GM21360 (cell line): ENCODE data around the gene FTO.

ENCODE experiments used
- ATAC-seq: cut with Tn5 transposase; IDR thresholded peaks from one replicate; pipeline ENCODE4 v1.9.1; 2021; ENCODE audit warnings: mild to moderate bottlenecking, moderate library complexity; ENCODE audit not compliant: unreplicated experiment

The FTO gene

DNA sequence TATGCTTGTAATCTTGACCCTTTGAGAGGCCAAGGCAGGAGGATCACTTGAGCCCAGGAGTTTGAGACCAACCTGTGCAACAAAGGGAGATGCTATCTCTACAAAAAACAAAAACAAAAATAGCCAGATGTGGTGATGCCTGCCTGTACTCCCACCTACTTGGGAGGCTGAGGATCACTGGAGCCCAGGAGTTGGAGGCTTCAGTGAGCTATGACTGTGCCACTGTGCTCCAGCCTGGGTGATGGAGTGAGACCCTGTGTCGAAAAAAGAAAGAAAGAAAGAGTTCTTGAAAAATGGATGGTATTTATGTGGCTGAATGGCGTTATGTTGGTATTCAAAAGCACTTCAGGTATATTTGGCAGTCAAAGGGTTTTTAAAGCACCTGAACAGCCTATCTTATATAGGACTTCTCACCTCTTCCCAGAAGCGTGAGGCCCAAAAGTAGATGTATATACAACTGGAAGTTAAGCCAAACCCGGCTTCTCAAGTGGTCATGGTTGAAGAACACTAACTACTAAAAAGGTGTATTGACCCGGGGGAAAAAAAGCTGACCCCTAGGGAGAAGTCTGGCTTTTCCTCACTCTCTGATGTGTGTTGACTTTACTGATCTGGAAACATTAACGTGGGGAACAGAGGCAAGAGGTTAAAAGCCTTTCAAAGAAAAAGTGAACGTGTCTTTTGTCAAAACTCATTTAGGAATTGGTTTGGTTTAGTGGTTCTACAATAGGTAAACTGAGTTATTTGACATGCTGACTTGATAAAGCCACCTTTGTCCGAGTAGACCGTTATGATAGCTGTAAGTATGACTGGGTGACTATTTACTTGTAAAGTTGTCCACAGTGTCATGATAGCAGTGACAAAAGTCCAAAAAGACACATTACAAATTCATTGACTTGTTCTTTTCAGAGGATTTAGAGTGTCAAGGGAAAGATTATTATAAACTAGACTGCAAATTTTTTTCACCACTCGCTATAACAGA, 399.2 kb downstream of the FTO start:
- no peak for ATAC-seq

DNA sequence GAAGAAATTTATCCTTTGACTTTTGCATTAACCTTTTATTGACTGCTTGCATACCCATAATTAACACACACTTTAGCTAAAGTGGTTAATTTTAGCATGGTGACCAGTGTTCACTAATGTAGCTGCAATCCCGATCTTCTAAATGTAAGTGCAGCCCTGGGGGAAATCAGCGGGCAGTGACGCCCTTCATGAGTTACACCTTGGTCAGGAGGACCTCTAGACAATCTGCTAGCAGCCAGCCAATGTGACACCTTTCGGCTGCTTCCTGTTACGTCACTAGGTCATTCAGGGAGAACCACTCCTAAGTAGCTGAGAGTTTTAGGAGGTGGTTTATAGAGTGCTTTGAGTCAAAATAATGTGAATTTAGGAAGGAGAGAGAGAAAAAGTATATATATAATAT, 402.1 kb downstream of the FTO start:
- no peak for ATAC-seq

DNA sequence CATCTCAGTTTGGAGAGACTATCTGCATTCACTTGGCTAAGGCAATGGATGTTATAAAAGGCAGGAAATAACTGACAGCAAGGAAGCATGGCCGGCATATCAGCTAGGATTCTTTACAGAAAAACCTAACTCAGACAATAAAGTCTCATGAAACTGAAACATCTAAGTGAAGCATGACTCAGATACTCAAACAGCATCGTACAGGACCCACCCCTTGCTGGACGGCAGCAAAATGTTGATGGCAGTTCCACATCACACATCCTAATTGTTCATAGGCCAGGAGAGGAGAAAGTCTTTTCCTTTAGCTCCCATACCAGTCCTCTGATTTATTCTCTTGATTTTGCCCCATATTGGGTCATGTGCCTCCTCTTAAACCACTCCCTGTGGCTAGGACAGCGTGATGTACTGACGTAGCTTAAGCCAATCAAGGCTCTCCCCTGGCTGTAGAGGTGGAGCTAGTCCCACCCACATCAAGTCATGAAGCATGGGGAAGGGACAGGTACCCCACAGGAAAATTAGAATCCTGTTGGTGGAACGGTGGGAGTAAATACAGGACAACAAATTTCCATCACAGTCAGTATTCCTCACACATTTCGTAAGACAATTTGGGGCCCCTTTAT, 403.7 kb downstream of the FTO start:
- ATAC-seq = no peak

DNA sequence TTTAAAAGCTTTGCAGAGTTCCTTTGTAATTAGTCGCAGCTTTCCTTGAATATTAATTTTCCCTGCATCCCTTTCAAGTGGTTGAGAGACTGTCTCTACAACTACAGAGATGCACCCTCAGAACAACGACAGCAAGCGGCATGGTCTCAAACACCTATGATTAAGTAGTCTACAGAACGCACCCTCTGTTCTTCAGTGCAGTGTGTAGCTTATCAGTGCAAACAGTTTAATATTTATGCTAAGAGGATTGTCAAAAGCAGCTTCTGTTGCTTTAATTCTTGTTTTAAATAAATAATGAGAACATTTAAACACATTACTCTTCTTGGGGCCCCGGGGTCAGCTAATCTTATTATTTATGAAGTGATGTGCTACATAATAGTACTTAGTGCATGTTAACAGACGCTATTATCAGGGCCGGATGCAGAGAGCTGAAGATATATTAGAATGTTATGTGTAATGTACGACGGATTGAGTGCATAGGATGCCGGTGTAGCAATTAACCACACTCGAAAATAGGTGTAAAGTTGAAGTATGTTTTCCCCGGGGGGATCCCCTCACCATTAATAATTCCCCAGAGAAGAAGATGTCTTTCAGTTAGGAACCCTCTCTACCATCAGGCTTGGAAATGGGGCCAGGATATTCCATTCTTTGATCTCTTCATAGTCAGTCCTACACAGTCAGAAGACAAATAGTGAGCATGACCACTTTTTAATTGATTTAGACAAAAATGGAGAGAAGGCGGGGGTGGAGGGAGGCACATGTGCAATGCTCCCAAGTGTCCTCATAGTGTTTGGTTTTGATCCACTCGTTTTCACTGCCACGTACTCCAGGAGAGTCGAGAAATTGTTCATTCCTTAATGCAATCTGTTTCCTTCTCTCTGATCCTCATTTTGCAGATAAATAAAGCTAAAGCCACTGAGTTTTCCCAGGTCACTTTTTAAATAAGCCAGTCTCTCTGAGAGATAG, 406.3 kb downstream of the FTO start:
- no peak for ATAC-seq

DNA sequence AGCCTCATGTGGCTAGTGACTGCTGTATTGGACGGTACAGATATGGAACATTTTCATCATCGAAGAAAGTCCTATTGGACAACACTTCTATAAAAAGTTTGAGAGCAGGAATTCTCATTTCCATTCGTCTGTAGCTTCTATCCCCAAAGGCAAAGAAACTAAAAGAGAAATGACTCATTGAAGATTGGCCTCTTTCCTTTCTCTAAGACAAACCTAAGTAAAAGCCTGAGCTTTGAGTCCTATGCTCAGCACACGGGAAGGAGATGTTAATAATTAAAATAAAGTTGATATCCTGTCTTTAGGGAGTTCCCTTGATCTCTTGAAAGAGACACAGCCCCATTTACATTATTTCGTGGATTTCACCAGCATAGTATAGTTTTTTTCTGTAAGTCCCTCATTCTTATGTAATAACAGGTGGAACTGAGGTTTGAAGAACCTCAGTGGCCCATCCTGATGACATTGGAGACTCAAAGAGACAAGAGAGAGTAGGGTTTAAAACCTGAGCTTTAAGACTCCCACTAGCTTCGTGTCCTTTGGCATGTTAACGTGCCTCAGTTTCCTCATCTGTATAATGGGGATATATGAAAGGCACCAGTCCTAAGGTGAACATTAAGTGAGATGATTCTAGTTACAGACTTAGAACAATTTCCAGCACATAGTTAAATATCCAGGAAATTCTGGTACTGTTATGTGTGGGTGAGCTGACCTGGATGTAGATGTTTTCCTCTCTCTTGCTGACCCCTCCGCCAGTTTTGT, 408.7 kb downstream of the FTO start:
- ATAC-seq = no peak

DNA sequence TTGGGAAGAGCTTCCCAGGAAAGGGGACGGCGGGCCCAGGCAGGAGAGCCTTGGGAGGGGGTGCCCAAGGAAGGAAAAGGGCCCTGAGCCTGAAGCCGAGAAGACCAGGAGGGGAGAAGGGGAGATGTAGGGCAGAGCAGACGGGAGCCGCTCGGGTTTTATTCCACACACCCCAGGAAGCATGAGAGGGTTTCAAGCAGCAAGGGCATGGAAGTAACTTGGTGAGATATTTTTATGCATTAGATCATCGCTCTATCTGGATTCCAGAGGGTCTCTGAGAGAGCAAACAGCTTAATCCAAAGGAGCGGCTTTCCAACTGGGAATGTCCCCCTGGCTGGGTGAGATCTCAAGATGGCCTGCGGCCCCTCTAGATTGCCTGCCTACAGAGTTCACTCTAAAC, 411.6 kb downstream of the FTO start:
- ATAC-seq = no peak

DNA sequence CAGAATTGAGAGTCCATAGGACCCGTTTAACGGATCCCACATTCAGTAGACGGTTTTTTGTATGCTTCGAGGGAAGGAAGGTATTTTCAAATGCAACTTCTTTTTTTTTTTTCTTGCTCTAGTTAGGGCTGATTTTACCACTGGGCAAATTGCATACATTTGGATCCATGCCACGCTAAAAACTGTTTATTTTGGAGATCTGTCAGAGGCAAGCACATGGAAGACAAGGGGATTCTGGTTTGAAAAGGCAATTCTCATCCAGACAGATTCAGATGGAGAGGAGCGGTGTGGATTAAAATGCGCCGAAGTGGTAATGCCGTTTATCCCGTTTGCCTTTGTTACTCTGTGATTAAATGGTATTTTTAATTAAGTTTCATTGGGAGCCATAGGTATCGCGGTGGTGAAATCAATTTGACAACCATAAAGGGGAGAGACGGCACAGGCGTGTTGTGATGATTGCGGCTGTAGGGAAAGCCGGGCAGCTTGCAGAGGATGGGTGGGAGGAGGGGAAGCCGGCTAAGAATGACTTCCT, 412.2 kb downstream of the FTO start:
- no peak for ATAC-seq

DNA sequence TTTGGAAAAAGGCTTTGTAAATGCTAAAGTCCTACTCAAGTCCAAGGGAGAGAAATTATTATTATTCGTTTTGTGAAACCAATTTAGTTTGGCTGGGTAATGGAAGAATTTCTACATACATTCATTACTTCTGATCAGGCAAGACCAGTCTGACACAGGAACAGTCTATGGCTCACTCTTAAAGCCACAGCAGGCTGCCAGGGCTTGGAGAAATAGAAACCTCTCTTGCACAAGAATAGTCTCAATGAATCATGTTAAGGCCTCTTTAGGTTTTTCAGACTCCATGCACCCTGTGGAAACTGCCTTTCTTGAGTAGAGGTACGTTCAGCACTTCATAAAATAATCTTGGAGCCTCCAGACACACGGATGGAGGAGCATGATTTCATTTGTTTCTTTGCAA, 414.9 kb downstream of the FTO start:
- no peak for ATAC-seq

DNA sequence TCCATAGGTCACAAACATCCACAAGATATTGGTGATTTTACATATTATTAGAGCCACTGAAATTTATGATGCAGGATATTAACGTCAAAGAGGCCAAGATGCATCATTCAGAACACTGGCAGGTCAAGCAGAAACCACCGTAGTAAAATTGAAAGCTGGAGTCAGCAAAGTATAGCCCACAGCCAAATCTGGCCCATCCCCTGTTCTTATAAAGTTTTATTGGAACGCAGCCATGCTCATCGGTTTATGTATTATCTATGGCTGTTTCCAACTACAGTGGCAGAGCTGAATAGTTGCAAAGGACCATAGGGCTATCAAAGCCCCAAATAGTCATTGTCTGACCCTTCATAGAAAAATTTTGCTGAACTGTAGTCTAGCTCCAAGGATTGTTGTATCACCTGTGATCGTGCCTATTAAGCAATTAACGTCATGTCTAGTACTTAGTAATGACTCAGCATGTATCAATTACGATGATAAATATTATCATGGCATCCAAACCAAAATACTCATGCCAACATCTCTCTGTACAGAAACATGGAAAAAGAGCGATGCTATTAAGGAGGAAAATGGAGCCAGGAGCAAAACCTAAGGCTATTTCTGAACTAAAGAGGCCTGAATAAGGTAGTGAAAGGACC, 417.0 kb downstream of the FTO start:
- ATAC-seq = no peak

DNA sequence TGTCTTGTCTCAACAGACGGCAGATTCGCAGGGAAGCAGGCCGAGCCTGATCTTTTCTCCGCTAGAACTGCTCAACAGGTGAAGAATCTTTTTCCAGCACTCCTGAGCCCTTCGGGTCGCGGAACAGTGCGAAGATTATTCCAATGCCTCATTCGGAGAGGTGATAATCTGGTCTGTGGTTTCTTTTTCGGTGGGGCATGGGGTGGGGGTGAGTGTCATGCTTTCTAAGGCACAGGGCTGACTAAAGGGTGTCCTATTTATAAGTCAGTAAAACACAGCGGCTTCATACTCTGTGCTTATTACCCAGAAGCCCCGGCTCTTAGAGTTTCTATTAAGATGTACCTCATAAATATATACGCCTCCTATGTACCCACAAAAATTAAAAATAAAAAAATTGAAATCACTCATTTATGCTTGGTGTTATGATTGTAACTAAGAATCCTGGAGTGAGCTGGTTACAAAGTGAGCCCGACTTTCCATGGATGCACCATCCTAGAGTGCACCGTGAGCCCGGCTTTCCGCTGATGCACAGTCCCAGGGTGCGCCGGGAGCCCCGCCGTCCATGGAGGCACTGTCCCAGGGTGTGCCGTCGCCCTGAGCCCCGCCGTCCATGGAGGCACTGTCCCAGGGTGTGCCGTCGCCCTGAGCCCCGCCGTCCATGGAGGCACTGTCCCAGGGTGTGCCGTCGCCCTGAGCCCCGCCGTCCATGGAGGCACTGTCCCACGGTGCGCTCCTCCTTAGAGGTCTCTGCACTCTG, 417.8 kb downstream of the FTO start:
- no peak for ATAC-seq

DNA sequence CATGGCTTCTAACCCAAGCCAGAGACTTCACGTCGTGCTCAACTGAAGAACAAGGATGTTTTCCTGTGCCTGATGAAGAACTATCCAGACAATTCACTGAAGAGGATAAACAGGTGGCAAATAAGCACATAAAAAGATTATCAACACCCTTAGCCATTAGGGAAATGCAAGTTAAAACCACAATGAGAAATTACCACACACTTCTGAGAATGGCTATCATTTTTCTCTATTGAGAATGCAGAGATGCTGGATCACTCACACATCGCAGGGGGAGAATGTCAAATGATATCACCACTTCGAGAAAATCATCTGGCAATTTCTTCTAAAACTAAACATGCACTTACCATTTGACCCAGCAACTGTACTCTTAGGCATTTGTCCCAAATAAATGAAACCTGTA, 419.8 kb downstream of the FTO start:
- ATAC-seq = no peak

DNA sequence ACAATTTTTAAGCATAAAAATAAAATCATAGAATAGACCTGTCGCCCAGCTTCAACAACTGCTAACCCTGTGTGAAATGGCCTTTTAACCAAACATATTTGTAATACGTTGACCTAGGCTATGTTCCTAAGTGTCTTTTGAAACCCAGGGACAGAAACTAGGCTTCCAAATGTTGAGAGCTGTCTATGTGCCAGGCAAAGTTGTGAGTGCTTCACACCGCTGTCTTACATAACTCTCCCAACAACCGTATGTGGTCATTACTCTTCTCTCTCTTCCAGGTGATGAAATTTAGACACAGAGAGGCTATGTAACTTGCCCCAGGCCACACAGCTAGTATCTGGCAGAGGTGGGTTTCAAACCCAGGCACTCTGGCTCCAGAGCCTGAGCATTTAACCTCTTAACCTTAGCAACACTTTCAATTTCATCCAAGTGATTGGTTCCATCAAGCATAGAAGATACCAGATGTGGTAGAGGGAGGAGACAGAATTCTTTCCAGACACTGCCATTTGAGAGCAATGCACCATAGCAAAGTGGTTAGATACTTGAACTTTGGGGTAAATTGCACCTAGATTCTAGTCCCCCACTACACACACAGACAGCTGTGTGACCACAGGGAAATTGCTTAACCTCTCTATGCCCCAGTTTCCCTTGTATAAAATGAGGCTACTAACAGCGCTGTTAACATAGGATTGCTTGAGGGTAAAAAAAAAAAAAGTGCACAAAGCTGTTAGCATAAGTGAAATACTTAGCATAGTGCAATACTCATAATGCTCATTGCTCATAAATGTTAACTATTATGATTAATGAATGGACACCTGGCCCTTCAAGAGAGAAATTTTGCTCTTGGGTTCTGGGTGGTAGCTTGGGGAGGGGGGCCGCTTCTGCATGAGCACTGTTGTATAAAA, 422.0 kb downstream of the FTO start:
- ATAC-seq = no peak

DNA sequence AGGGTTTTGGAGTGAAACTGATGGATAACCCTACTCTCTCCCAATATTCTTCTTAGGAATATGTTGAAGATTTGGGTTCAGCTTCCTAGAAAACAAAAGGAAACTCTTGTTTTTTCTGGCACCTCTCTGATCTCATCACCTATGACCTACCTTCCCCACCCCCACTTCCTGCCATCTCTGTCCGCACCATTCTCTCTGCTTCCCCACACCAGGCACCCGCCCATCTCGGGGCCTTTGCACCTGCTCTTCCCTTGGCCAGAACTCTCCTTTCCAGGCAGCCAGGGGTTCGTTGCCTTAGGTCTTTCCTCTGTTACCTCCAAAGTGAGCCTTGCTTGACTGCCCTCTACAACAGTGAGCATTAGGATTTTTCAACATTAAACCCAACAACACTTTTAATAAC, 423.0 kb downstream of the FTO start:
- no peak for ATAC-seq

DNA sequence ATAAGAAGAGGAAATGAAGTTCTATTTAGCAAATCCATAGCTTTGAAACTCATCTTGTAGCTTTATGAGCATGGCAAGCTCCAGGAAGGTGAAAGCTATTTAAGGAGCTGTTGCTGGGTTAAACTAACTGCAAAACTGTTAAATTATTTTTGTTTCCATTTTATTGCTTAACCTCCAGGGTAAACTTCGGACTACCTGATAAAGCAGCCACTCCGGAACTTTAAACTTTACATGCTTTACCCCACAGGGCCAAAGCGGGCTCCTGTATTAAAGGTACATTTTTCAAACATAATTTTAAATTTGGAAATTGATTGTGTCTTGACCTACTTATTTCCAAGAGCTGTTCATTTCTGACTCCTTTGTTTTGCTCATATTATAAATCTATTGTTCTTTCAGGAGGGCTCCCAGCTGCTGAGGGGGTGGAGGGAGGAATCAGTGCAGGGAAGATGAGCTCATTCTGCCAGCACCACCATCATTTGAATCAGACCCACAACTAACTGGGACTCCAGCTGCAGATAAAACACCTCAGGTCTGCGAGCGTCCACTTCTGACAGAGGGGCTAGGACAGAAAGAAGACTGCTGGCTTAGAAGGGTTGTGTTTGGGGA, 424.8 kb downstream of the FTO start:
- ATAC-seq = no peak

DNA sequence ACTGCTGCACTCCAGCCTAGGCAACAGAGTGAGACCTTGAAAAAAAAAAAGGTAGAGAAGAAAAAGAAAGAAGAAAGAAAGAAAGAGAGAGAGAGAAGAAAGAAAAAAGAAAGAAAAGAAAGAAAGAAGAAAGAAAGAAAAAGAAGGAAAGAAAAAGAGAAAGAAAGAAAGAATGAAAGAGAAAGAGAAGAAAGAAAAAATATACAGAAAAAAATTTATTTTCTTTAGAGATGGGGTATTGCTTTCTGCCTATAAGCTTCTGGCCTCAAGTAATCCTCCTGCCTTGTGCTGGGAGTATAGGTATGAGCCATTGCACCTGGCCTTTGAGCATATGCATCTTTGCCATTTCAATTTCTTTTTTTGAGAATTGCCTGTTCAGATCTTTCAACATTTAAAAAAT, 425.9 kb downstream of the FTO start:
- ATAC-seq = no peak

DNA sequence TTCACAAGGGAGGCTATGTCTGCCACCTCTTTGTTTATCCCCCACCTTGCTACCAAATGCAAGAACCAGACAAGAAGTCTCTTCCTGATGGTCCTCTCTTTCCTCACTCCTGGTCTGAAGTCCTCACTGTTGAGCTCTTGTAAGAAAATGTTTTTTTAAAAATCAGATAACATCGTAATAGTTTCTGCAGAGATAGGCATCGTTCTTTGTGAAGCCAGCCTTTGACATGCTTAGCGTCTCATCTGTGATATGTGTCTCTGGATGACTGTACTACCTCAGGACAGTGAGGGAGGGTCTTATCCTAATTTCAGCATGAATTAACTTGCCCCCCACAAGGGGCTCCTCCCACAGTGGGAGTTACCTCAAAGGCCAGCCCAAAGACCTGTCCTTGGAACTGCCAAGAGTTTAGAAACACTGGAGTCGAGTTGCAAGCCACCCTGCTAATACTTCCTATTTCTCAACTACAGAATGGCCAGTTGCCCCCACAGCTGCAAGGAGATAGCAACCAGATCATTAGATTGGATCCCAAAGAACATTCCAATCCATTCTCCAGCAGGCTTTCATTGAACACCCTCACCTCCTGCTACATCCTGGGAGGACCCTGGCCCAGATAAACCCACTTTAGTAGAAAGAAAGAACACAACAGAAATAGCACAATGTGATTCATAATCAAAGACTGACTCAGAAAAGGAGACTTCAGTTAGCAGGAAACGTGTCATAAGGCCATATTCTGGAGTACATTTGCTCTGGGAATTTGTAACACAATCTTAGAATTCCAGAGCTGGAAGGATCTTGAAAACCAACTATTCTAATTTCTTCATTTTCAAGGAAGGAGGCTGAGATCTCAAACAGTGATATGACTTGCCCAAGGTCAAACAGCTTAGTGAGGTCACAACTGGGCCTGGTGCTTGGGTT, 431.7 kb downstream of the FTO start:
- no peak for ATAC-seq

DNA sequence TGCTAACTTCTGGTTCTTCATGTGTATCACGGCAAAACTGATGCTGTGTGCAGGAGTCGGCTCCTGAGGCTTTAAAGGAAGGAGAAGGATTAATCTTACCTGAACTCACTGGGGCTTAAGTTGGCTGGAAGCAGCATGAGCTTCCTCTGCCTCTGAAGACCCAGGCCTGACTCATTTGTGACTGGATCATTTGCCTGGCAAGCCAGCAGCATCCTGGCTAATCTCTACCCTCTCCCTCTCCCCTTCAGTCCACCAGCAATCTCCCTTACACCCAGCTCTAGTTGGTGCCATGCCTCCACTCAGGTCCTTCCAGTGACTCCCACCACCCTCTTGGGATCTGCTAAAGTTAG, 432.3 kb downstream of the FTO start:
- ATAC-seq = no peak
